Measurements from ENCODE around the gene NLRP10.

The NLRP10 gene

DNA sequence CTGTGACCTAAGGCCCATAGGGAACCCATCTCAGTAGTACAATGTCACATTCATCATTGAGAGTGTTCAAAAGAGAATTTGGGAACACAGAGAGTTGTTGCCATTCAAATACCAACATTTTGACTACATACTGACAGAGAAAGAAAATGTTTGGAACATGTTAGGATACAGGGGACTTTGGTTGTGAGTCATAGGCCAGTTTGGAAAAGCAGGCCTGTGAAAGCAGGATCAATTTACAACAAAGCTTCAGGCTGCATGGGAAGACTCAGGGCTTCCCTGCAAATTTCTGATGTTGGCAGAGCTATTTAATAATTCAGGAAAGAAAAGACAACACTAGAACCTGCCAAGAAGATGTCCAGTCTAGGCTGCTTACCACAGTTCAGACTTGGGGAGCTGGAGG lies 374 bp downstream of the NLRP10 start:
- DNase-seq (ENCODE audit: extremely low read depth, low read depth): no peak
- TF ChIP-seq, protein P1, sequence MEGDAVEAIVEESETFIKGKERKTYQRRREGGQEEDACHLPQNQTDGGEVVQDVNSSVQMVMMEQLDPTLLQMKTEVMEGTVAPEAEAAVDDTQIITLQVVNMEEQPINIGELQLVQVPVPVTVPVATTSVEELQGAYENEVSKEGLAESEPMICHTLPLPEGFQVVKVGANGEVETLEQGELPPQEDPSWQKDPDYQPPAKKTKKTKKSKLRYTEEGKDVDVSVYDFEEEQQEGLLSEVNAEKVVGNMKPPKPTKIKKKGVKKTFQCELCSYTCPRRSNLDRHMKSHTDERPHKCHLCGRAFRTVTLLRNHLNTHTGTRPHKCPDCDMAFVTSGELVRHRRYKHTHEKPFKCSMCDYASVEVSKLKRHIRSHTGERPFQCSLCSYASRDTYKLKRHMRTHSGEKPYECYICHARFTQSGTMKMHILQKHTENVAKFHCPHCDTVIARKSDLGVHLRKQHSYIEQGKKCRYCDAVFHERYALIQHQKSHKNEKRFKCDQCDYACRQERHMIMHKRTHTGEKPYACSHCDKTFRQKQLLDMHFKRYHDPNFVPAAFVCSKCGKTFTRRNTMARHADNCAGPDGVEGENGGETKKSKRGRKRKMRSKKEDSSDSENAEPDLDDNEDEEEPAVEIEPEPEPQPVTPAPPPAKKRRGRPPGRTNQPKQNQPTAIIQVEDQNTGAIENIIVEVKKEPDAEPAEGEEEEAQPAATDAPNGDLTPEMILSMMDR (IDR thresholded peaks at IDR 0.05; ENCODE audit: low read depth, low read length): no peak

DNA sequence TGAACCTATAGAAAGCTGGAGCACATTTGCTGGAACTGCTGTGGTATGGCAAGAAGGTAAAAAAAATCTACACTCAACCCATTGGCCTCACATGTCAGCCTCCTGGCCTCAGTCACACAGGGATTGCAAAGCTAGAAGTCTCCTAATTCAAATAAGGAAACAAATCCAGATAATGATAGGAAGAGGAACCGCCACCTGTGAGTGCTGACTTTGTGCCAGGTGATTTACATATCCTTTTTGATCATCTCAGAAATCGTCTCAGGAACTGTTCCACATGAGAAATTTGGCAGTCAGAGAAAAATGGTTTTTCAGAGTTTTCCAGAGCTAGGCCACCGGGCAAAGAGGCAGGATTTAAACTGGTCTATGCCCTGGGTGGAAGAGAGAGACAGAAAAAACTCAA lies 986 bp downstream of the NLRP10 start:
- TF ChIP-seq, protein P1 (IDR thresholded peaks at IDR 0.05; ENCODE audit: low read depth, low read length): no peak
- no peak for DNase-seq (ENCODE audit: extremely low read depth, low read depth)

DNA sequence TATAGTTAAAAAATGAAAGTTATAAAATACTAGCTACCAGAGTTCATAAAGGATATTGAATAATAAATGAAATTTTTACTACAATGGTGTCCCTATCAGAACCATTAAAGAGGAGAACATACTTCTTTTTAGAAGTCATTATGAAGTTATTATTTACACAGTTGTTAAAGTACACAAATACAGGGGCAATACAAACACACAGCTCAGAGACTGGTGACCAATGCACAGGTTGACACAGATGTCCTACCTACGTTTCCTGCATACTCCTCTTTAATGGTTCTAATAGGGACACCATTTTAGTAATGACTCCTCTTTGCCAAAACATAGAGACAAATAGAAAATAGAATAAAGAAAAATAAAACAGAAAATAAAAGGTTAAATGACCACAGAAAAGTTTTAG lies 10.1 kb downstream of the NLRP10 start:
- TF ChIP-seq, protein P1 (IDR thresholded peaks at IDR 0.05; ENCODE audit: low read depth, low read length): no peak
- DNase-seq (ENCODE audit: extremely low read depth, low read depth): no peak

DNA sequence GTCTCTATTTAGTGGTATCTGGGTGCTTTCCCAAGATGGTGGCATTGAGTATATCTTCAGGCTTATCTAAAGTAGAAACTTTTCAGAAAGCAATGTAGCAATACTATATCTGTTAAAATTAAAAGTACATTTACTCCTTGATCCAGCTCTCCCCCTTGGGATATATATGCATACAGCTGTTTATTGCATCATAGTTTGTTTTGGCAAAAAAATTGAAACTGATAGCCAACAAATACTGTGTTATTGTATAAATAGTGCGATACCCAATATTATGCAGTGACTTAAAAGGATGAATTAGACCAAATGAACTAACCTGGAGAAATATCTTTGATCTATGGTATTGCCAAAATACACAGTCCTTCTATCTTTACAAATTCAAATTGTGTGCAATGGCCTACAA lies 15.3 kb downstream of the NLRP10 start:
- no peak for DNase-seq (ENCODE audit: extremely low read depth, low read depth)
- TF ChIP-seq, protein P1 (IDR thresholded peaks at IDR 0.05; ENCODE audit: low read depth, low read length): no peak

DNA sequence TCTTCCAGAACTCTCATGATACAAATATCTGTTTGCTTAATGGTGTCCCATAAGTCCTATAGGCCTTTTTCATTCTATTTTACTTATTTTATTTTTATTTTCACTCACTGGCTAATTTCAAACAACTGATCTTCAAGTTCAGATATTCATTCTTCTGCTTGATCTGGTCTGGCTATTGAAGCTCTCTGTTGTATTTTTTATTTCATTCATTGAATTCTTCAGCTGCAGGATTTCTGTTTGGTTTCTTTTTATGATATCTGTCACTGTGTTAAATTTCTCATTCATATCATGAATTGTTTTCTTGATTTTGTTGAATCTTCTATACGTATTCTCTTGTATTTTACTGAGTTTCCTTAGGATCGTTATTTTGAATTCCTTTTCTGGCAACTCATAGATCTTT lies 21.1 kb downstream of the NLRP10 start:
- TF ChIP-seq, protein P1 (IDR thresholded peaks at IDR 0.05; ENCODE audit: low read depth, low read length): no peak
- DNase-seq (ENCODE audit: extremely low read depth, low read depth): no peak

DNA sequence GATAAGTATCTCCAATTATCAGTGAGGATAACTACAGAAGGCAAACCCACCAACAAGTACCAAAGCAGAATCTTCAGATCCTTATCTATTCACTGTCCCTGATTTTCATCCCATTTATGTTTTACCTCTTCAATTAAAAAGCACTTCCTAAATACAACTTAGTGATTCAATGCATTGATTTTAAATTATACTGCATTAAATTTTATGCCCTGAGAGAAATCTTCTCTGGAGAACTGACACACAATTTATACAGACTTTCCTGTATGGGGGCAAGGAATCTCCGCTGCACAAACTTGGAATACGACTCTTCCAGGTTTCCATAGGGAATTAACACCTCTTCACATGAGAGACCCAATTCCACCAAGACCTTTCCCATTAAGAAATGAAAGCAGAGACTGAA lies 23.6 kb downstream of the NLRP10 start, which contains the start of gene OR10A3:
TSS of gene OR10A3 (minus strand) at position 101 of the 400 bp plus-strand sequence. CDS start 2,188 bp downstream, outside the sequence.
- TF ChIP-seq, protein P1 (IDR thresholded peaks at IDR 0.05; ENCODE audit: low read depth, low read length): no peak
- no peak for DNase-seq (ENCODE audit: extremely low read depth, low read depth)

DNA sequence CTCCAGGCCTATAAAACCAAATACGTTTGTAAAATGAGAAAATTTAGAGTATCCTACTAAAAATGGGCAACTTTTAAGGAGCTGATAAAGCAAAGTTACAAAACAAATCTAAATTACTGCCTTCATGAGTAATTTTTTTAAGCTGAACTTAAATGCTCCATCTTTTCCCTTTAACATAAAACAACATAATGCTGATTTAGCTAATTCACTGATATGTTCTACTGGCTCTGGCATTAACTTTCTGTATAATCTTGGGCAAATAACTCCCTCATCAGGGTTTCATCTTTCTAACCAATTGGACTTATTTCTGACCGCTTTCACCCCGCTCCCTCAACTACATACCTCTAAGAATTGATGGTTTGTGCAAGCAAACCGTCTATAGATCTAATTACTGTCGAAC lies 24.1 kb downstream of the NLRP10 start:
- TF ChIP-seq, protein P1 (IDR thresholded peaks at IDR 0.05; ENCODE audit: low read depth, low read length): no peak
- no peak for DNase-seq (ENCODE audit: extremely low read depth, low read depth)

Data from AG09319 (cell line).